GM13977 (cell line): ENCODE results near the gene CAPN6.

Source experiments
- DNase-seq: peaks from one replicate; pipeline ENCODE4 v3.0.0; 2012; ENCODE audit warnings: low spot score
- in situ Hi-C: fragments of 300-500 bp; cut with MboI; formaldehyde crosslinking; loops from one replicate; pipeline ENCODE4 v1.12.0; 2022; ENCODE audit warnings: low sequenced_read_pairs, low pct_unique_long_range_greater_than_20kb, mixed read lengths, inconsistent platforms; ENCODE audit not compliant: unreplicated experiment
- TF ChIP-seq, protein P1 (sequence below): IDR thresholded peaks from 2 replicates; pipeline ENCODE4 v1.5.1; 2012; ENCODE audit warnings: mild to moderate bottlenecking, control low read depth; ENCODE audit not compliant: insufficient read depth; ENCODE audit errors: extremely low read depth, missing control alignments

Gene CAPN6

DNA sequence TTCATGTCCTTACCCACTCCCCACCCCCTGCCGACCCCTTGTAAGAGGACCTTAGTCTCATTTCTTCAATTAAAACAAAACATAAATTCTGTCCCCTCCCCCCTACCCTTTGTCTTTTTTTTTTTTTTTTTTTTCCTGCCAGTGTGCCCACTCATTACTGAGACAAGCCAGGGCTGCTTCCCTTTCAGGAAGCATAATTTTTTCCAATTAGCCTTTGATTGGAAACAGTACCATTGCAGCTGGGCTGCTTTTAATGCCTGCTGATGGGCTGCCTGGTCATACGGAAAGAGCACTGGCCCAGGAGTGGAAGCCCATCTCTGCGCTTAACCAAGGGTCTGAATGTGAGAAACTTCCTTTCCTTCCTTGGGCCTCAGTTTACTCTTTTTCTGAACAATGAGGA, 18.6 kb upstream of the CAPN6 start:
- in situ Hi-C loops: no loop called here

GRCh38 chrX:111284631-111285293, 14.5 kb upstream of the CAPN6 start:
- in situ Hi-C loops: no loop called here
- DNase-seq: no peak
- TF ChIP-seq, protein P1, sequence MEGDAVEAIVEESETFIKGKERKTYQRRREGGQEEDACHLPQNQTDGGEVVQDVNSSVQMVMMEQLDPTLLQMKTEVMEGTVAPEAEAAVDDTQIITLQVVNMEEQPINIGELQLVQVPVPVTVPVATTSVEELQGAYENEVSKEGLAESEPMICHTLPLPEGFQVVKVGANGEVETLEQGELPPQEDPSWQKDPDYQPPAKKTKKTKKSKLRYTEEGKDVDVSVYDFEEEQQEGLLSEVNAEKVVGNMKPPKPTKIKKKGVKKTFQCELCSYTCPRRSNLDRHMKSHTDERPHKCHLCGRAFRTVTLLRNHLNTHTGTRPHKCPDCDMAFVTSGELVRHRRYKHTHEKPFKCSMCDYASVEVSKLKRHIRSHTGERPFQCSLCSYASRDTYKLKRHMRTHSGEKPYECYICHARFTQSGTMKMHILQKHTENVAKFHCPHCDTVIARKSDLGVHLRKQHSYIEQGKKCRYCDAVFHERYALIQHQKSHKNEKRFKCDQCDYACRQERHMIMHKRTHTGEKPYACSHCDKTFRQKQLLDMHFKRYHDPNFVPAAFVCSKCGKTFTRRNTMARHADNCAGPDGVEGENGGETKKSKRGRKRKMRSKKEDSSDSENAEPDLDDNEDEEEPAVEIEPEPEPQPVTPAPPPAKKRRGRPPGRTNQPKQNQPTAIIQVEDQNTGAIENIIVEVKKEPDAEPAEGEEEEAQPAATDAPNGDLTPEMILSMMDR: no peak

More for the DNA sequence above, 18.6 kb upstream of the CAPN6 start:
- TF ChIP-seq, protein P1: no peak
- DNase-seq: no peak

DNA sequence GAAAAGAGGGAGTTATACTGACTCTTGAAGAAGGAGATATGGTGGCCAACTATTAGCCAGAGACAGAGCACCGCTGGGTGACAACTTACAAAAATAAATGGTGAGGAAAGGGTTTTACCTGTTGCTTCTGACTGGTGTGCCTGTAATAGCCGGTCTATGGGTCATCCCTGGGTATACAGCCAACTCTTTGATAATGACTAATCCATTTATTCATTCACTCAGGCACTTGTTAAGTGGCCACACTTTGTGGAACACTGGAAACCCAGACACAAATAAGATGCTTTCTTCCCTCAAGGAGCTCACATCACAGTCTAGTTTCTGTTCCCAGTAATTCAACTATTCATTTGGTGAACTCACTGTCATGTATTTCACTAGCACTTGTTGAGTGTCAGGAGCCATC, 13.2 kb upstream of the CAPN6 start:
- DNase-seq: no peak
- in situ Hi-C loops: no loop called here
- TF ChIP-seq, protein P1: no peak

- DNase-seq: no peak
- TF ChIP-seq, protein P1: no peak
- in situ Hi-C loops: no loop called here
These were observed 12.7 kb upstream of the CAPN6 start for GRCh38 chrX:111282991-111283390.

GRCh38 chrX:111282139-111282538, 11.9 kb upstream of the CAPN6 start:
- TF ChIP-seq, protein P1: no peak
- in situ Hi-C loops: no loop called here
- DNase-seq: no peak

- TF ChIP-seq, protein P1: no peak
- no peak for DNase-seq
- in situ Hi-C loops: no loop called here
These were observed 1.8 kb downstream of the CAPN6 start for GRCh38 chrX:111268506-111268905.
